Gastroesophageal sphincter (tissue), 4 donors: ENCODE data around the gene CSNK1D. TPM values are rescaled to one million over a fixed set of nuclear protein-coding genes. Genes with fewer than 3 reads are reported as not detected.

Experiments
- ATAC-seq: fragments of 150-250 bp; one replicate; pipeline ENCODE4 v1.9.1; 2016; ENCODE audit warnings: mild to moderate bottlenecking, moderate library complexity
- H3K27ac ChIP-seq, 4 donors: fragments of 200-600 bp; sonication (generic) in 3 of 4; 1 replicate in 3 of 4; 2 replicates in 1 of 4; pipeline ENCODE4 v1.5.1; 2016 to 2019
- H3K27me3 ChIP-seq: fragments of 200-600 bp; sonication (generic); one replicate; pipeline ENCODE4 v1.5.1; 2019
- H3K36me3 ChIP-seq, 2 donors: fragments of 200-600 bp; sonication (generic); one replicate each; pipeline ENCODE4 v1.5.1; 2019; ENCODE audit warnings: control low read depth in 1 of 2
- H3K4me1 ChIP-seq, 3 donors: fragments of 200-600 bp; sonication (generic); 1 replicate in 2 of 3; 2 replicates in 1 of 3; pipeline ENCODE4 v1.5.1; 2016 to 2019; ENCODE audit warnings: control low read depth in 2 of 3
- H3K4me3 ChIP-seq, 2 donors: fragments of 200-600 bp; sonication (generic); one replicate each; pipeline ENCODE4 v1.5.1; 2019; ENCODE audit warnings: mild to moderate bottlenecking in 1 of 2, moderate library complexity in 1 of 2
- H3K9me3 ChIP-seq, 3 donors: fragments of 200-600 bp; sonication (generic); one replicate each; pipeline ENCODE4 v1.5.1; 2017 to 2019; ENCODE audit warnings: control low read depth in 2 of 3
- EP300 ChIP-seq: sonication (generic); formaldehyde crosslinking; IDR thresholded peaks from one replicate; pipeline ENCODE4 v1.6.1; 2017; ENCODE audit warnings: antibody characterized with exemption, mild to moderate bottlenecking
- POLR2A ChIP-seq, 2 donors: fragments of 450-650 bp; IDR thresholded peaks; one replicate each; pipeline ENCODE4 v1.6.1; 2017; ENCODE audit warnings: antibody characterized with exemption in 2 of 2, mild to moderate bottlenecking in 2 of 2, moderate library complexity in 1 of 2
- POLR2AphosphoS5 ChIP-seq: sonication (generic); formaldehyde crosslinking; IDR thresholded peaks from one replicate; pipeline ENCODE4 v1.6.1; 2017; ENCODE audit warnings: antibody characterized with exemption
- WGBS, 2 donors: methylation state at CpG; one replicate each; pipeline ENCODE4 v1.1.5; 2018; ENCODE audit warnings: low coverage in 1 of 2; 5-methylcytosine and 5-hydroxymethylcytosine counted together
- total RNA-seq, 4 donors: library from RNA; depleted of rRNA; stranded (reverse); fragments of >200 nt; gene quantifications; one replicate each; pipeline ENCODE4 v1.1.0, GENCODE V29; 2016
- TF ChIP-seq, protein P1 (sequence below), 4 experiments: fragments of 200-600 bp in 2 of 4; fragments of 450-650 bp in 2 of 4; sonication (generic) in 1 of 4; IDR thresholded peaks; one replicate each; pipeline ENCODE4 v1.5.1; 2017 to 2019; ENCODE audit warnings: antibody characterized with exemption in 4 of 4, mild to moderate bottlenecking in 2 of 4, moderate library complexity in 2 of 4

The CSNK1D gene
- total RNA-seq, 4 donors from 2014 or later = 23.4 to 92.1 (median 72.4) TPM

DNA sequence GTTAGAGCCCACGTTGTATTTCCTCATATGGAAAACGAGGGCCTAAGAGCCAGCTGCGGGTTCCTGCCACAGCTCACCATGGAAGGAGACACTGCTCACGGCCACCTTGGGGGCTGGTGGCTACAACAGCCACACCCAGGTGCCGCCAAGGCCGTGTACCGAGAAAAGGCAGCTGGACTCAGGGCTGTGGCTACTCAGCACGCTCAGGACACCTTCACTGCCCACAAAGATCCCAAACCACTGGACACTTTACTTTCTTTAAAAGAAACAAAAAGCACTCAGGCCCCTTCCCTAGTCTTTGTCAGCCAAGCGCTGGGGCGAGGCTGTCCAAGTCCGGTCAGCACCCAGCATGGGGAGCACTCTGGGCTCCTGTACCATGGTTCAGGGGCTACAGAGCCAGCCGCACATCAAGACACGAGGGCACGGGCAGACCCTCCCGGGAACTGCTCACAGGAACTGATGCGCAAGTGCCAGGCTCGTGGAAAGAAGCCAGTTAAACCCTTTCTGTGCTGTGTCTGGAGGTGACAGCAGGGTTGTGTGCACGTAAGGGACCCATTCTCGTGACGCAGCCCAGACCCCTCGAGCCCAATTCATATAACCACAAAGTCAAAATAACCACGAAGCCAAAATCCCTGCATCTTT, 26.2 kb downstream of the CSNK1D start:
- H3K9me3 ChIP-seq = no peaks in the 10 kb centered on the region
- peaks cover 0 to 94% of the 10 kb centered on the region in 2 donors for H3K36me3 ChIP-seq
- no peak for ATAC-seq
- no peaks in the 10 kb centered on the region for H3K27me3 ChIP-seq
- peak overlapping the region; percentile 1 to 88 (median 84) for H3K27ac ChIP-seq
- H3K4me3 ChIP-seq = no peak overlapping the region
- TF ChIP-seq, protein P1, sequence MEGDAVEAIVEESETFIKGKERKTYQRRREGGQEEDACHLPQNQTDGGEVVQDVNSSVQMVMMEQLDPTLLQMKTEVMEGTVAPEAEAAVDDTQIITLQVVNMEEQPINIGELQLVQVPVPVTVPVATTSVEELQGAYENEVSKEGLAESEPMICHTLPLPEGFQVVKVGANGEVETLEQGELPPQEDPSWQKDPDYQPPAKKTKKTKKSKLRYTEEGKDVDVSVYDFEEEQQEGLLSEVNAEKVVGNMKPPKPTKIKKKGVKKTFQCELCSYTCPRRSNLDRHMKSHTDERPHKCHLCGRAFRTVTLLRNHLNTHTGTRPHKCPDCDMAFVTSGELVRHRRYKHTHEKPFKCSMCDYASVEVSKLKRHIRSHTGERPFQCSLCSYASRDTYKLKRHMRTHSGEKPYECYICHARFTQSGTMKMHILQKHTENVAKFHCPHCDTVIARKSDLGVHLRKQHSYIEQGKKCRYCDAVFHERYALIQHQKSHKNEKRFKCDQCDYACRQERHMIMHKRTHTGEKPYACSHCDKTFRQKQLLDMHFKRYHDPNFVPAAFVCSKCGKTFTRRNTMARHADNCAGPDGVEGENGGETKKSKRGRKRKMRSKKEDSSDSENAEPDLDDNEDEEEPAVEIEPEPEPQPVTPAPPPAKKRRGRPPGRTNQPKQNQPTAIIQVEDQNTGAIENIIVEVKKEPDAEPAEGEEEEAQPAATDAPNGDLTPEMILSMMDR (IDR thresholded peaks at IDR 0.05) = no peak
- no peak for TF ChIP-seq POLR2AphosphoS5
- TF ChIP-seq EP300 = no peak
- TF ChIP-seq POLR2A (IDR thresholded peaks at IDR 0.05) = no peak
- WGBS, 2 donors = 33% methylated on average over 17 of the region's 22 CpGs; no CpG with 5 or more reads in 1 of the 2 donors
- H3K4me1 ChIP-seq = peaks cover 3 to 88% (median 38%) of the 10 kb centered on the region in 3 donors

GRCh38 chr17:82246365-82247181, 26.9 kb downstream of the CSNK1D start:
- Histone ChIP-seq H3K36me3 (peaks cover 0 to 86% of the 10 kb centered on the region in 2 donors), H3K27me3 (no peaks in the 10 kb centered on the region), H3K4me3 (no peak overlapping the region), H3K27ac (peak overlapping the region; percentile 1 to 88 (median 84)), H3K4me1 (peaks cover 8 to 95% (median 45%) of the 10 kb centered on the region in 3 donors), H3K9me3 (no peaks in the 10 kb centered on the region)
- peak; percentile 36 for ATAC-seq
- 0% methylated on average over 4 of the region's 27 CpGs; no CpG with 5 or more reads in 1 of the 2 donors for WGBS, 2 donors
- no peak for TF ChIP-seq EP300
- no peak for TF ChIP-seq POLR2A (IDR thresholded peaks at IDR 0.05)
- TF ChIP-seq POLR2AphosphoS5 = peak; percentile 4
- TF ChIP-seq, protein P1 (IDR thresholded peaks at IDR 0.05) = no peak

DNA sequence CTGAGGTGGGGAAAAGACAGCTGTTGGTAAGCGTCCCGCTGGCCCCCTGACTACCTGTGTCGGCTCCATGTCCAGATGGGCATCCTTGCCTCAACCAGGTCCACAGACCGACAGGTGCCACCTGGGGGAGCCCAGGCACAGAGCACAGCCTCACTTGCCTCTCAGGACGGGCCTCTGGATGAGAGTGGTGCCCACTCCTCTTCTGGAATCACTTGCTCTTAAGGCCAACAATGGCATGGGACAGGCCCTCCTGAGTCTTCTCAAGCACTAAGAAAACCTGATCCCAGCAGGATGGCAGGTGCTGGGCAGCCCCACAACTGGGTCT, 27.5 kb downstream of the CSNK1D start:
- Histone ChIP-seq H3K27me3 (no peaks in the 10 kb centered on the region), H3K4me3 (no peak overlapping the region), H3K4me1 (peaks cover 10 to 99% (median 50%) of the 10 kb centered on the region in 3 donors), H3K9me3 (no peaks in the 10 kb centered on the region), H3K36me3 (peaks cover 0 to 81% of the 10 kb centered on the region in 2 donors), H3K27ac (peak overlapping the region; percentile 1 to 88 (median 84))
- WGBS, 2 donors = no CpG with 5 or more reads among the region's 5 CpGs
- TF ChIP-seq, protein P1 (IDR thresholded peaks at IDR 0.05) = no peak
- TF ChIP-seq EP300 (no peak), POLR2AphosphoS5 (no peak), POLR2A (IDR thresholded peaks at IDR 0.05) (no peak)
- ATAC-seq = no peak

- peak overlapping the region in 3 of 4 donors; percentile 83 to 88 (median 86) for H3K27ac ChIP-seq
Observed at GRCh38 chr17:82245134-82246039, 28.1 kb downstream of the CSNK1D start.

More at GRCh38 chr17:82245134-82246039, 28.1 kb downstream of the CSNK1D start:
- H3K36me3 ChIP-seq = peaks cover 0 to 75% of the 10 kb centered on the region in 2 donors
- WGBS, 2 donors = 75 to 83% methylated on average over 2 to 20 of the region's 47 CpGs
- H3K4me1 ChIP-seq = peaks cover 12 to 99% (median 57%) of the 10 kb centered on the region in 3 donors
- H3K4me3 ChIP-seq = no peak overlapping the region
- no peaks in the 10 kb centered on the region for H3K9me3 ChIP-seq
- no peaks in the 10 kb centered on the region for H3K27me3 ChIP-seq
- TF ChIP-seq EP300 (no peak), POLR2AphosphoS5 (no peak)
- TF ChIP-seq, protein P1 (IDR thresholded peaks at IDR 0.05) = no peak
- ATAC-seq = no peak
